Stimulated activated CD8-positive, alpha-beta memory T cell treated with anti-CD3 and anti-CD28 coated beads, Interleukin-7, amount 100 ng/mL, for 48 hours (primary cell): ENCODE data around the gene MFAP5.
"Not testable (repeated sequence)": the region's sequence is repeated elsewhere in the genome, so short reads cannot be mapped to it uniquely, and the experiment has no call there.

Experiments
- DNase-seq, 2 donors: peaks; one replicate each; pipeline ENCODE4 v3.0.0-alpha.2; 2020; ENCODE audit warnings: low read depth in 1 of 2; ENCODE audit errors: extremely low read depth in 1 of 2

MFAP5 gene

GRCh38 chr12:8675591-8676036 is 13.0 kb upstream of the MFAP5 start:
- no peak for DNase-seq

- DNase-seq, result no peak
Measured at GRCh38 chr12:8672381-8672780, 9.8 kb upstream of the MFAP5 start.

GRCh38 chr12:8668441-8668840 is 5.8 kb upstream of the MFAP5 start:
- DNase-seq, result no peak

GRCh38 chr12:8667270-8667669 is 4.6 kb upstream of the MFAP5 start:
- DNase-seq, result no peak

GRCh38 chr12:8665759-8666158 is 3.1 kb upstream of the MFAP5 start:
- no peak for DNase-seq

GRCh38 chr12:8664228-8664913 is 1.7 kb upstream of the MFAP5 start:
- no peak for DNase-seq

- no peak for DNase-seq
Measured at GRCh38 chr12:8661751-8662150, 875 bp downstream of the MFAP5 start.

GRCh38 chr12:8661016-8661415 is 1.6 kb downstream of the MFAP5 start:
- no peak for DNase-seq

- no peak for DNase-seq
Measured at GRCh38 chr12:8658346-8658745, 4.3 kb downstream of the MFAP5 start.

- no peak for DNase-seq
Measured at GRCh38 chr12:8655421-8655820, 7.2 kb downstream of the MFAP5 start.

- DNase-seq, result peak; percentile 62 to 84
Measured at GRCh38 chr12:8648576-8649205, 13.9 kb downstream of the MFAP5 start.

GRCh38 chr12:8647968-8648367 is 14.7 kb downstream of the MFAP5 start:
- no peak for DNase-seq

GRCh38 chr12:8644345-8645248 is 18.0 kb downstream of the MFAP5 start:
- DNase-seq, result peak; percentile 23 to 58

GRCh38 chr12:8642775-8643174 is 19.9 kb downstream of the MFAP5 start:
- DNase-seq, result no peak

GRCh38 chr12:8639936-8640335 is 22.7 kb downstream of the MFAP5 start:
- DNase-seq, result no peak

- no peak for DNase-seq
Measured at GRCh38 chr12:8638951-8639350, 23.7 kb downstream of the MFAP5 start.

- no peak for DNase-seq
Measured at GRCh38 chr12:8637666-8638065, 25.0 kb downstream of the MFAP5 start.

GRCh38 chr12:8637244-8637643 is 25.4 kb downstream of the MFAP5 start:
- no peak for DNase-seq

- DNase-seq, result no peak
Measured at GRCh38 chr12:8636581-8636980, 26.0 kb downstream of the MFAP5 start.

- not testable (repeated sequence) for DNase-seq
Measured at GRCh38 chr12:8636007-8636346, 26.6 kb downstream of the MFAP5 start.

- DNase-seq, result not testable (repeated sequence)
Measured at GRCh38 chr12:8635342-8636006, 27.2 kb downstream of the MFAP5 start.
